ENCODE measurements around the gene NSUN2.

Gene NSUN2

GRCh38 chr5:6567835-6568234 is 65.0 kb downstream of the NSUN2 start:
- H3K36me3 ChIP-seq = no peaks in the 10 kb centered on the region
- no peak for TF ChIP-seq CTCF (IDR thresholded peaks at IDR 0.05; ENCODE audit: low read depth, low read length)
- 0 out of 2 replicates have a peak, but pooled peaks cover 3% of the 10 kb centered on the region for H3K27me3 ChIP-seq
- no peaks in the 10 kb centered on the region for H3K9me3 ChIP-seq
- no peak overlapping the region for H3K4me3 ChIP-seq (ENCODE audit: low read depth, low read length)
- H3K4me1 ChIP-seq = peaks cover 5% of the 10 kb centered on the region
- DNase-seq = no peak

- TF ChIP-seq CTCF (IDR thresholded peaks at IDR 0.05; ENCODE audit: low read depth, low read length) = no peak
- Histone ChIP-seq H3K27me3 (0 out of 2 replicates have a peak, but pooled peaks cover 3% of the 10 kb centered on the region), H3K4me3 (ENCODE audit: low read depth, low read length) (no peak overlapping the region), H3K36me3 (no peaks in the 10 kb centered on the region), H3K9me3 (no peaks in the 10 kb centered on the region), H3K4me1 (peaks cover 5% of the 10 kb centered on the region)
- DNase-seq = no peak
Observed at GRCh38 chr5:6567068-6567467, 65.8 kb downstream of the NSUN2 start.

- no peak for DNase-seq
- Histone ChIP-seq H3K36me3 (no peaks in the 10 kb centered on the region), H3K4me3 (ENCODE audit: low read depth, low read length) (no peak overlapping the region), H3K27me3 (0 out of 2 replicates have a peak, but pooled peaks cover 3% of the 10 kb centered on the region), H3K4me1 (peaks cover 5% of the 10 kb centered on the region), H3K9me3 (no peaks in the 10 kb centered on the region)
- TF ChIP-seq CTCF (IDR thresholded peaks at IDR 0.05; ENCODE audit: low read depth, low read length) = no peak
Observed at GRCh38 chr5:6565492-6565891, 67.4 kb downstream of the NSUN2 start.

- no peak for TF ChIP-seq CTCF (IDR thresholded peaks at IDR 0.05; ENCODE audit: low read depth, low read length)
- Histone ChIP-seq H3K36me3 (no peaks in the 10 kb centered on the region), H3K4me3 (ENCODE audit: low read depth, low read length) (no peak overlapping the region), H3K4me1 (no peaks in the 10 kb centered on the region), H3K9me3 (peaks cover 4% of the 10 kb centered on the region; the same call in 1 of the 2 replicates), H3K27me3 (no peaks in the 10 kb centered on the region)
- DNase-seq = no peak
Observed at GRCh38 chr5:6557807-6558575, 74.9 kb downstream of the NSUN2 start.

- no peaks in the 10 kb centered on the region for H3K4me1 ChIP-seq
- no peak for DNase-seq
Observed at GRCh38 chr5:6556802-6557102, 76.1 kb downstream of the NSUN2 start.

More at GRCh38 chr5:6556802-6557102, 76.1 kb downstream of the NSUN2 start:
- TF ChIP-seq CTCF (IDR thresholded peaks at IDR 0.05; ENCODE audit: low read depth, low read length) = no peak
- Histone ChIP-seq H3K9me3 (peaks cover 4% of the 10 kb centered on the region; the same call in 1 of the 2 replicates), H3K4me3 (ENCODE audit: low read depth, low read length) (no peak overlapping the region), H3K36me3 (no peaks in the 10 kb centered on the region), H3K27me3 (no peaks in the 10 kb centered on the region)

All from BE2C (cell line).